Activated naive CD4-positive, alpha-beta T cell treated with Interleukin-2 at 50 U/mL for 16 hours (primary cell): ENCODE measurements around the gene USP37.

Source experiments
- DNase-seq: peaks from one replicate; pipeline ENCODE4 v3.0.0-alpha.2; 2020

USP37 gene, protein sequence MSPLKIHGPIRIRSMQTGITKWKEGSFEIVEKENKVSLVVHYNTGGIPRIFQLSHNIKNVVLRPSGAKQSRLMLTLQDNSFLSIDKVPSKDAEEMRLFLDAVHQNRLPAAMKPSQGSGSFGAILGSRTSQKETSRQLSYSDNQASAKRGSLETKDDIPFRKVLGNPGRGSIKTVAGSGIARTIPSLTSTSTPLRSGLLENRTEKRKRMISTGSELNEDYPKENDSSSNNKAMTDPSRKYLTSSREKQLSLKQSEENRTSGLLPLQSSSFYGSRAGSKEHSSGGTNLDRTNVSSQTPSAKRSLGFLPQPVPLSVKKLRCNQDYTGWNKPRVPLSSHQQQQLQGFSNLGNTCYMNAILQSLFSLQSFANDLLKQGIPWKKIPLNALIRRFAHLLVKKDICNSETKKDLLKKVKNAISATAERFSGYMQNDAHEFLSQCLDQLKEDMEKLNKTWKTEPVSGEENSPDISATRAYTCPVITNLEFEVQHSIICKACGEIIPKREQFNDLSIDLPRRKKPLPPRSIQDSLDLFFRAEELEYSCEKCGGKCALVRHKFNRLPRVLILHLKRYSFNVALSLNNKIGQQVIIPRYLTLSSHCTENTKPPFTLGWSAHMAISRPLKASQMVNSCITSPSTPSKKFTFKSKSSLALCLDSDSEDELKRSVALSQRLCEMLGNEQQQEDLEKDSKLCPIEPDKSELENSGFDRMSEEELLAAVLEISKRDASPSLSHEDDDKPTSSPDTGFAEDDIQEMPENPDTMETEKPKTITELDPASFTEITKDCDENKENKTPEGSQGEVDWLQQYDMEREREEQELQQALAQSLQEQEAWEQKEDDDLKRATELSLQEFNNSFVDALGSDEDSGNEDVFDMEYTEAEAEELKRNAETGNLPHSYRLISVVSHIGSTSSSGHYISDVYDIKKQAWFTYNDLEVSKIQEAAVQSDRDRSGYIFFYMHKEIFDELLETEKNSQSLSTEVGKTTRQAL

DNA sequence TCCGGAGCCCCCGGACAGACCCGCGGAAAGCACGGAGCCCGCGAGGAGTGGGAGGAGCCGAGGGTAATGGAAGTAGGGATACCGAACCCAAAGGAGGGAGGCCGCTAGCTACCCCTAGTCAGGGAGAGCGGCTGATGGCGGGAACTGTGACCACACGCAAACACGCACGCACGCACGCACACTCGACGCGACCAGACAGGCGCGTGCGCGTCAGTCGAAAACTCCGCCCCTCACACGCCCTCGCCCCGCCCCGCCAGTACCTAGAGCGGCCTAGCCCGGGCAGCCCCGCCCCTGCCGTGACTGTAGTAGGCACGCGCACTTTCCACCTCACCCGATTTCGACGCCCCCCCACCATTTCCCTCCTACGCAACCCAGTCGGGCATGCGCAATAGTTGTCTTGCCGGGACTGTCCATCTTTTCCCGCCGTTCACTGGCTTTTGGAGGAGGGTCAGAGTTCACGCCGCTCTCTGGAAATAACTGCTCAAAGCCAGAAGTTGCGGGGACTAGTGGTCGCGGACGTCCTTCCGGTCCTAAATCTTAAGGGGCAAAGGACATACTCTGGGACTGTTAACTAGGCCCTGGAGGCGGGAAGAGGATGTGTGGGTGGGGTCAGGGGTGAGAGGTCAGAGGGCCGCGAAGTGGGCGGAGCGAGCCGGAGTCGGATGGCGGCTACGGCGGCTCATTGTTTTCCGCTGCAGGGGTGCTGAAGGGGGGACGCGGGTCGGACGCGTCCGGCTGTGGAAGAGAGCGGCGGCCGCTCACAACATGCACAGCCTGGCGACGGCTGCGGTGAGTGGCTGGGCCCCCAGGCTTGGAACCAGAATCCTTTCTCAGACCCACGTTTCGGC is at the start of gene USP37, which contains the start of gene CNOT9:
USP37 (minus strand) TSS at position 162 of the 848 bp plus-strand sequence. CDS start 9,698 bp downstream, outside the sequence.
CNOT9 (plus strand) TSS at position 650 of the 848 bp plus-strand sequence; CDS start at position 766, 116 bp downstream.
- peak; percentile 100 for DNase-seq

GRCh38 chr2:218615868-218616315 is 47.7 kb upstream of the USP37 start:
- DNase-seq: no peak

- DNase-seq: no peak
Observed at GRCh38 chr2:218607436-218608115, 39.4 kb upstream of the USP37 start, which contains the start of gene PLCD4. TSS of gene PLCD4 (plus strand) at chr2:218607899. CDS start at chr2:218615740, 7,841 bp downstream.

DNA sequence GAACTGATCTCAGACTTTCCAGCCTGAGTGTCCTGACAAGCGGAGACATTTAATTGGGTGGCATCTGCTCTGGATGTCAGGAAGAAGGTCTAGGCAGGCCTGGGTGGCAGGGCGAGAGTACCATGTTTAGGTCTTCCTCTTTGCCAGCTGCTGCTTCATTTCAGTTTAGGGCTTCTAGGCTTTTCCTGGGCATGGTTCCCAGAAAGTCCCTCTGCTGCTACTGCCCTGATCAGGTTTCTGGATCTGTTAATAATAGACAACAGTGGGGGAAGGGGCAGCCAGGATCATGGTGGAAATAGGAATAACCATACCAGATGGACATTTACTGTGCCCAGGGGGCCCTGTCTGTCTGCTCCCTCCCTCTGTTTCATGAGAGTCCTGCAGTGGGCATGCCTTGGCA is 37.3 kb upstream of the USP37 start:
- DNase-seq: no peak

GRCh38 chr2:218585541-218585940 is 17.4 kb upstream of the USP37 start:
- no peak for DNase-seq

- no peak for DNase-seq
Observed at GRCh38 chr2:218583983-218584850, 16.1 kb upstream of the USP37 start.

GRCh38 chr2:218582076-218582475 is 13.9 kb upstream of the USP37 start:
- DNase-seq: no peak

- DNase-seq: no peak
Observed at GRCh38 chr2:218578272-218578877, 10.2 kb upstream of the USP37 start.

DNA sequence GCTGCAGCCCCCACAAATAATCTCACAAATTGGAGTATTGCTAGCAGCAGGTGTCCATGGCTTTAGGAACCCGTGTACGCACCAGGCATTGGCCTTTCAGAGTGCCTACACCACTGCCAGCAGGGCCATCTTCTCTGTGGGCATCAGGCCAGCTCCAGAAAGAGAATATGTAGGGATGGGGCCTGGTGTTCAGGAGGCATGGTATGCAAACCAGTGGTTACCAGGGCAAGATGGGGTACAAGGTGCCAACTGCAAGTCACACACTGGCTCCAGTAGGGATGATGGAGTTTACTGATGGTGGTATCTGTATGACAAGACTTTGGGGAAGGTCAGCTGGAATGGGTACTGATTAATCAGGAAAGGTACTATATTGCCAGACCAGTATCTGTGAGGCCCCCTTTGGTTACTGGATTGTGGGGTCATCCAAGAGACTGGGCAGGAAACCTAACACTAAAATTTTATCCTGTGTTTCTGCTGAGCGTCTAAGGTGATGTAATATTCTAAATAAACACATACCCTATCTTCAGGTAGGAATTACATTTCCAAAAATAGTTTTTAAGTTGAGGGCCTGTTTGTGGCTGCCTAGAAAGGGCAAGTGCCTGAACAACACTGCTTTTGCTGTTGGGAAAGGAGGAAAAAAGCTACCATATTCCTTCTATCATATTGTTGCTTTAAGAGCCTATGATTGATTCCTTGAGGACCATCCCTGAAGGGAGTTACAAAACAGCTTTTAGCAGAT is 9.5 kb upstream of the USP37 start:
- DNase-seq: no peak

GRCh38 chr2:218576854-218577253 is 8.7 kb upstream of the USP37 start:
- DNase-seq: no peak

DNA sequence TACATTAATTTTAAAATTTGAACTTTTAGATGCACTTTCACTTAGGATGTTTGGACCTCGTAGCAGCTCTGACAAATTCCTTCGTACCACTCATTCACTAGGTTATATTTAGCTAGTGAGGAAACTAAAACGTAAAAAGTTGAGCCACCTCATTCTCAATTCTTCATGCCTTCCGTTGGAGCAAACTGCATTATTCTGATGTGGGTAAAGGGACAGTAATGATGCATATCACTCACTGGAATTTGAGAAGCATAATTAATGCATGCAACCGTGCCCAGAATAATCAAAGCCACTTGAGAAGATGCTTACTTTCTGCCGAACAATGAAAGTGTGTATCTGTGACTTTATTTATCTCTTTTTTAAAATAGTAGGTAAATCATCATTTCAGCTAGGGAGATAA is 2.7 kb upstream of the USP37 start:
- DNase-seq: no peak

- DNase-seq: no peak
Observed at GRCh38 chr2:218569661-218570500, 1.7 kb upstream of the USP37 start.

- peak; percentile 66 for DNase-seq
Observed at GRCh38 chr2:218569038-218569431, 884 bp upstream of the USP37 start.

DNA sequence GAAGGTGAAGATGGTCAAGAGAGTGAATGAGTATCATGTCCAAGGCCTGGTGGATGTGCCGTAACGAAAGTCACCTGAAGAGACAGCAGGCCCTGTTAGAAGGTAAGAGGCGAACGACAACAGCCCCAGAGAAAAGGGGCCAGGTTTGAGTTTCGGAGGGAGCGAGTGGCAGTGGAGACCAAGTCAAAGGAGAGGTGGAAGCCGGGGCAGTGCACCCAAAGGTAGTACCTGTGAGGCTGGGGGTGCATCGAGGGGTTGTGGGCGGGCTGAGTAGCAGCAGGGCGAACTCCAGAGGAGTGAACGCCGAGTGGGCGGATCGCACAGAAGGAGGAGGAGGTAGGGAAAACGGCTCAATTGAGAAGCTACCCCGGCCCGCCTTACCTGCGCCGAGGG is 358 bp downstream of the USP37 start:
- no peak for DNase-seq

DNA sequence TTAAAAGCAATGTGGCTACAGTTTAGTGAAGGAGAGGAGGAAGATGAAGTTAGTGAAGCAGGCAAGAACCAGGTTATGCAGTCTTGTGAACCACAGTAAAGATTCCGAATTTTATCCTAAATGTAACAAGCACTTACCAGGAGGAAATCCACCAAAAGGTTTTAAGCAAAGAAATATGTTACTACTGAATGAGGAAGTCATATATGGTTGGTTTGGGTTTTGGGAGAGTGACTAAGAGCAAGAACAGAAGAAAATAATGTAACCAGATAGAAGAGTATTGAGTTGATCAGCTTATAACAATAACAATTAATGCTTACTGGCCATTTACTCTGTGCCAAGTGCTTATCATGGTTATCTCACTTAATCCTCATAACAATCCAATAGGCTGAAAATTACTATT is 1.9 kb downstream of the USP37 start:
- no peak for DNase-seq

DNA sequence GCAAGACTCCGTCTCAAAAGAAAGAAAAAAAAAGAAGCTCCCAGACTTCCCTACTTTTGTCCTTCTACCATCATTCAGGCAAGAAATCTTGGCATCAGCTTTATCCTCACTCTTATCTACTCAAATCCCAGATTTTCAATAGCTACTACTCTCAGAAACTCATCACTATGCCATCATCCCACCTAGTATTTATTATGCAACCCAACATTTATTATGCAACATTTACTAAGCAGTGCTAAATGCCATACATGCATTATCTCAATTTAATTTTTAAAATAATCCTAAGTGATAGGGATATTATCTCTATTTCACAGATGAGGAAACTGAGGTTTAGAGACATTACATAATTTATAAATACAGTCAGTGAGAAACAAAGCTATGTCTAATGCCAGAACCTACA is 4.1 kb downstream of the USP37 start:
- no peak for DNase-seq

DNA sequence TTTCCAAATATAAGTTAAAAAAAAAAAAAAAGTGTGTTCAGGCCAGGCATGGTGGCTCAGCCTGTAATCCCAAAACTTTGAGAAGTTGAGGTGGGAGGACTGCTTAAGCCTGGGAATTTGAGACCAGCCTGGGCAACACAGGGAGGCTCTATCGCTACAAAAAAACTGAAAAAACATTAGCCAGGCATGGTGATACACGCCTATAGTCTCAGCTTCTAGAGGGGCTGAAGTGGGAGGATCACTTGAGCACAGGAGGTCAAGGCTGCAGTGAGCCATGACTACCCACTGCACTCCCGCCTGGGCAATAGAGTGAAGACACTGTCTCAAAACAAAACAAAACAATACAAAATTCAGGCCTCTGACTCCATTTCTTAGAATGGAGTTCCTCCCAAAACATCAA is 9.2 kb downstream of the USP37 start:
- no peak for DNase-seq

DNA sequence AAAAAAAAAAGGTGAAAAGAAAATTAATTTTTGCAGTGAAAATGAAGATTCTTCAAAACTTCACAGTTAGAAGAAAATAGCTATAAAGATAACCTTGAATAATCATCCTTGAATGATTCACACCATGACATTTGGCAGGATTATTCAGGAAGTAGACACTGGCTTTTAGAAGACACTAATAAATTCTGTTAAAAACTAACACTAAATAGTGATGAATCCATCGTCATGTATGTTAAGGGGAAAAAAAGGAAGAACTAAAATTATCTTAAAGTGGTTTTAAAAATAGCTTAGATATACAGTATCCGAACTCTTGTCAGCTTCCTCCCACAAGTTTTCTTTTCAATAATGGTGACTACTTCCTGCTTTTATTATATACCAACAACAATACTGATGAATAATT is 10.2 kb downstream of the USP37 start:
- DNase-seq: no peak

GRCh38 chr2:218555527-218555926 is 12.6 kb downstream of the USP37 start:
- no peak for DNase-seq
